ENCODE data around the gene THTPA. TPM values are rescaled to one million over a fixed set of nuclear protein-coding genes. Genes with fewer than 3 reads are reported as not detected.

The THTPA gene
- total and polyA plus RNA-seq, 2 of the 13 experiments (the other 11 are each of a cell fraction or from before 2014, with no cell fraction given) = 7.4 to 8.7 TPM

DNA sequence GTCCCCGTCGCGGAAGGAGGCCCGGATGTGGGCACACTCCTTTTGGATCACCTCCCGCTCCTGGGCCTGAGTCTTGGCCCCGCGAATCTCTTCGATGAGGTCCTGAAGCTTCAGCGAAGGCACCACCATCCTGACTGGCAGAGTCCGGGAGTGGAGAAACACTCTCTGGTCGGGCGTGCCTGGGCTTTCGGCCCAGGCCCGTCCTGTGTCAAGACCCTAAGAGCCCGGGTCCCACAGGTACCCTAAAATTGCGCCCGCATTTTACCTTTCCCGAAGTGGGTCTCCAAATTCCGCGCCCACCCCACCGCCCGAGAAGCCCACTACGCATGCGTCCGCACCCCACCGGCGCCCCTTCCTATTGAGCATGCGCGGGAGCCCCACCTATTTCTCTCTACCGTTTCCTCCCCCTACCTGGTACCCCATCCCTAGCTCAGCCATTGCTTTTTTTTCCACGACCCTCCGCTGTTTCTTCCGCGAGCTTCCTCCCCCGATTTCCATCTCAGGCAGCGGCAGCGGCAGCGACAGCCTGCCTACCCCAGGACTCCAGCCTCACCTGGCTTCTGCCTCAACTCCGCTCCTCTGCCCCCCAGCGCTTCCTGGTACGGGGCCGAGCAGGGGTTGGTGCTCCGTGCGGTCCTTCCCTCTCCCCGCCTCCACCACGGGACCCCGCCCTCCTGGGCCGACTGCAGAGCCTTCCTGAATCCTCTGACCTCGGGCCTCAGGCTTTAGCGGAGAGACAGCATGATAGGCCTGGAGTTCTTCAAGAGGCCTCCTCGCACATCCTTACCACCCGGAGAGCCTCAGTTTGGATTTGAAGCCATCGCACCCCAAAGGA lies 11.3 kb downstream of the THTPA start, which contains the start of gene AP1G2 (continued):
- TF ChIP-seq, protein P1, sequence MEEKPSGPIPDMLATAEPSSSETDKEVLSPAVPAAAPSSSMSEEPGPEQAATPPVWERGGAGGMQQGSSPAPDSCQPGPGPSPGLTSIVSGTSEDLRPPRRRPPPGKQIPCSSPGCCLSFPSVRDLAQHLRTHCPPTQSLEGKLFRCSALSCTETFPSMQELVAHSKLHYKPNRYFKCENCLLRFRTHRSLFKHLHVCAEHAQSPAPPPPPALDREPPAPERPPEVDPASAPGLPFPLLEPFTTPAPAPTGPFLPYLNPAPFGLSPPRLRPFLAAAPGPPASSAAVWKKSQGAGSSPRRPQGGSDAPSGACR (CRISPR knock-in tag; IDR thresholded peaks at IDR 0.05) = no peak
- TF ChIP-seq ZSCAN20 (CRISPR knock-in tag; IDR thresholded peaks at IDR 0.05; ENCODE audit: borderline replicate concordance) (peak; percentile 51; the same call in 1 of the 2 replicates), RFX1 (IDR thresholded peaks at IDR 0.05) (no peak), NCOR1 (IDR thresholded peaks at IDR 0.05; ENCODE audit: borderline replicate concordance, low read length) (peak; percentile 43; the same call in 1 of the 2 replicates), CC2D1A (CRISPR knock-in tag; IDR thresholded peaks at IDR 0.05) (no peak), ZNF570 (CRISPR knock-in tag; IDR thresholded peaks at IDR 0.05; ENCODE audit: borderline replicate concordance) (peak; percentile 94; the same call in 1 of the 2 replicates), ZNF549 (CRISPR knock-in tag; IDR thresholded peaks at IDR 0.05) (no peak), MIER3 (CRISPR knock-in tag; IDR thresholded peaks at IDR 0.05; ENCODE audit: borderline replicate concordance) (peak; percentile 87; the same call in 1 of the 2 replicates), TCF7L2 (IDR thresholded peaks at IDR 0.05; ENCODE audit: low read depth, low read length) (no peak), NR1H2 (CRISPR knock-in tag; IDR thresholded peaks at IDR 0.05; ENCODE audit: borderline replicate concordance, low read depth) (peak; percentile 14; the same call in 1 of the 2 replicates), NR2F1 (CRISPR knock-in tag; IDR thresholded peaks at IDR 0.05) (peak in 1 of 2 experiments; percentile 49; a peak in 1 of 4 replicates)
- TF ChIP-seq, protein P2, sequence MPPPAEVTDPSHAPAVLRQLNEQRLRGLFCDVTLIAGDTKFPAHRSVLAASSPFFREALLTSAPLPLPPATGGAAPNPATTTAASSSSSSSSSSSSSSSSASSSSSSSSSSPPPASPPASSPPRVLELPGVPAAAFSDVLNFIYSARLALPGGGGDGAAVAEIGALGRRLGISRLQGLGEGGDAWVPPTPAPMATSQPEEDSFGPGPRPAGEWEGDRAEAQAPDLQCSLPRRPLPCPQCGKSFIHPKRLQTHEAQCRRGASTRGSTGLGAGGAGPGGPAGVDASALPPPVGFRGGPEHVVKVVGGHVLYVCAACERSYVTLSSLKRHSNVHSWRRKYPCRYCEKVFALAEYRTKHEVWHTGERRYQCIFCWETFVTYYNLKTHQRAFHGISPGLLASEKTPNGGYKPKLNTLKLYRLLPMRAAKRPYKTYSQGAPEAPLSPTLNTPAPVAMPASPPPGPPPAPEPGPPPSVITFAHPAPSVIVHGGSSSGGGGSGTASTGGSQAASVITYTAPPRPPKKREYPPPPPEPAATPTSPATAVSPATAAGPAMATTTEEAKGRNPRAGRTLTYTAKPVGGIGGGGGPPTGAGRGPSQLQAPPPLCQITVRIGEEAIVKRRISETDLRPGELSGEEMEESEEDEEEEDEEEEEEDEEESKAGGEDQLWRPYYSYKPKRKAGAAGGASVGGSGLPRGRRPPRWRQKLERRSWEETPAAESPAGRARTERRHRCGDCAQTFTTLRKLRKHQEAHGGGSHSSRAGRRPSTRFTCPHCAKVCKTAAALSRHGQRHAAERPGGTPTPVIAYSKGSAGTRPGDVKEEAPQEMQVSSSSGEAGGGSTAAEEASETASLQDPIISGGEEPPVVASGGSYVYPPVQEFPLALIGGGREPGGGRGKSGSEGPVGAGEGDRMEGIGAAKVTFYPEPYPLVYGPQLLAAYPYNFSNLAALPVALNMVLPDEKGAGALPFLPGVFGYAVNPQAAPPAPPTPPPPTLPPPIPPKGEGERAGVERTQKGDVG (CRISPR knock-in tag; IDR thresholded peaks at IDR 0.05; ENCODE audit: borderline replicate concordance) = peak; percentile 95
- TF ChIP-seq, protein P3, sequence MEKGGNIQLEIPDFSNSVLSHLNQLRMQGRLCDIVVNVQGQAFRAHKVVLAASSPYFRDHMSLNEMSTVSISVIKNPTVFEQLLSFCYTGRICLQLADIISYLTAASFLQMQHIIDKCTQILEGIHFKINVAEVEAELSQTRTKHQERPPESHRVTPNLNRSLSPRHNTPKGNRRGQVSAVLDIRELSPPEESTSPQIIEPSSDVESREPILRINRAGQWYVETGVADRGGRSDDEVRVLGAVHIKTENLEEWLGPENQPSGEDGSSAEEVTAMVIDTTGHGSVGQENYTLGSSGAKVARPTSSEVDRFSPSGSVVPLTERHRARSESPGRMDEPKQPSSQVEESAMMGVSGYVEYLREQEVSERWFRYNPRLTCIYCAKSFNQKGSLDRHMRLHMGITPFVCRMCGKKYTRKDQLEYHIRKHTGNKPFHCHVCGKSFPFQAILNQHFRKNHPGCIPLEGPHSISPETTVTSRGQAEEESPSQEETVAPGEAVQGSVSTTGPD (CRISPR knock-in tag; IDR thresholded peaks at IDR 0.05) = 0 out of 2 replicates have a peak, but pooled peaks have one; percentile 36
- TF ChIP-seq, protein P4, sequence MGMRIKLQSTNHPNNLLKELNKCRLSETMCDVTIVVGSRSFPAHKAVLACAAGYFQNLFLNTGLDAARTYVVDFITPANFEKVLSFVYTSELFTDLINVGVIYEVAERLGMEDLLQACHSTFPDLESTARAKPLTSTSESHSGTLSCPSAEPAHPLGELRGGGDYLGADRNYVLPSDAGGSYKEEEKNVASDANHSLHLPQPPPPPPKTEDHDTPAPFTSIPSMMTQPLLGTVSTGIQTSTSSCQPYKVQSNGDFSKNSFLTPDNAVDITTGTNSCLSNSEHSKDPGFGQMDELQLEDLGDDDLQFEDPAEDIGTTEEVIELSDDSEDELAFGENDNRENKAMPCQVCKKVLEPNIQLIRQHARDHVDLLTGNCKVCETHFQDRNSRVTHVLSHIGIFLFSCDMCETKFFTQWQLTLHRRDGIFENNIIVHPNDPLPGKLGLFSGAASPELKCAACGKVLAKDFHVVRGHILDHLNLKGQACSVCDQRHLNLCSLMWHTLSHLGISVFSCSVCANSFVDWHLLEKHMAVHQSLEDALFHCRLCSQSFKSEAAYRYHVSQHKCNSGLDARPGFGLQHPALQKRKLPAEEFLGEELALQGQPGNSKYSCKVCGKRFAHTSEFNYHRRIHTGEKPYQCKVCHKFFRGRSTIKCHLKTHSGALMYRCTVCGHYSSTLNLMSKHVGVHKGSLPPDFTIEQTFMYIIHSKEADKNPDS (CRISPR knock-in tag; IDR thresholded peaks at IDR 0.05) = no peak
- TF ChIP-seq, protein P5, sequence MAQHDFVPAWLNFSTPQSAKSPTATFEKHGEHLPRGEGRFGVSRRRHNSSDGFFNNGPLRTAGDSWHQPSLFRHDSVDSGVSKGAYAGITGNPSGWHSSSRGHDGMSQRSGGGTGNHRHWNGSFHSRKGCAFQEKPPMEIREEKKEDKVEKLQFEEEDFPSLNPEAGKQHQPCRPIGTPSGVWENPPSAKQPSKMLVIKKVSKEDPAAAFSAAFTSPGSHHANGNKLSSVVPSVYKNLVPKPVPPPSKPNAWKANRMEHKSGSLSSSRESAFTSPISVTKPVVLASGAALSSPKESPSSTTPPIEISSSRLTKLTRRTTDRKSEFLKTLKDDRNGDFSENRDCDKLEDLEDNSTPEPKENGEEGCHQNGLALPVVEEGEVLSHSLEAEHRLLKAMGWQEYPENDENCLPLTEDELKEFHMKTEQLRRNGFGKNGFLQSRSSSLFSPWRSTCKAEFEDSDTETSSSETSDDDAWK (CRISPR knock-in tag; IDR thresholded peaks at IDR 0.05) = no peak
- TF ChIP-seq, protein P6, sequence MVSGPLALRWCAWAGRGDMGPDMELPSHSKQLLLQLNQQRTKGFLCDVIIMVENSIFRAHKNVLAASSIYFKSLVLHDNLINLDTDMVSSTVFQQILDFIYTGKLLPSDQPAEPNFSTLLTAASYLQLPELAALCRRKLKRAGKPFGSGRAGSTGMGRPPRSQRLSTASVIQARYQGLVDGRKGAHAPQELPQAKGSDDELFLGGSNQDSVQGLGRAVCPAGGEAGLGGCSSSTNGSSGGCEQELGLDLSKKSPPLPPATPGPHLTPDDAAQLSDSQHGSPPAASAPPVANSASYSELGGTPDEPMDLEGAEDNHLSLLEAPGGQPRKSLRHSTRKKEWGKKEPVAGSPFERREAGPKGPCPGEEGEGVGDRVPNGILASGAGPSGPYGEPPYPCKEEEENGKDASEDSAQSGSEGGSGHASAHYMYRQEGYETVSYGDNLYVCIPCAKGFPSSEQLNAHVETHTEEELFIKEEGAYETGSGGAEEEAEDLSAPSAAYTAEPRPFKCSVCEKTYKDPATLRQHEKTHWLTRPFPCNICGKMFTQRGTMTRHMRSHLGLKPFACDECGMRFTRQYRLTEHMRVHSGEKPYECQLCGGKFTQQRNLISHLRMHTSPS (CRISPR knock-in tag; IDR thresholded peaks at IDR 0.05; ENCODE audit: low read depth) = peak; percentile 82

Data from HepG2 (cell line).